Thoracic aorta (tissue), 2 donors: ENCODE results near the gene AKR1B1. TPM values are rescaled to one million over a fixed set of nuclear protein-coding genes. Genes with fewer than 3 reads are reported as not detected.

Source experiments
- ATAC-seq: fragments of 150-250 bp; one replicate; pipeline ENCODE4 v1.8.0; 2017; ENCODE audit warnings: low read depth; ENCODE audit not compliant: insufficient number of reproducible peaks, low FRiP score
- DNase-seq: peaks from one replicate; pipeline ENCODE4 v3.0.0-alpha.2; 2020; ENCODE audit warnings: low spot score
- H3K27ac ChIP-seq, 2 donors: fragments of 200-600 bp; sonication (generic); 1 replicate in 1 of 2; 2 replicates in 1 of 2; pipeline ENCODE4 v1.5.1; 2016; ENCODE audit warnings: mild to moderate bottlenecking in 2 of 2, moderate library complexity in 2 of 2
- H3K27me3 ChIP-seq: fragments of 200-600 bp; sonication (generic); replicated peaks from 2 replicates; pipeline ENCODE4 v1.6.0; 2016; ENCODE audit warnings: mild to moderate bottlenecking; ENCODE audit not compliant: insufficient read depth
- H3K36me3 ChIP-seq: fragments of 200-600 bp; sonication (generic); one replicate; pipeline ENCODE4 v1.5.1; 2016
- H3K4me1 ChIP-seq, 2 donors: fragments of 200-600 bp; sonication (generic); 1 replicate in 1 of 2; 2 replicates in 1 of 2; pipeline versions ENCODE4 v1.5.1 to v1.6.0; 2016; ENCODE audit warnings: low read depth in 2 of 2, mild to moderate bottlenecking in 1 of 2; ENCODE audit not compliant: control insufficient read depth in 1 of 2
- H3K4me3 ChIP-seq: fragments of 200-600 bp; sonication (generic); 2 replicates; pipeline ENCODE4 v1.5.1; 2016; ENCODE audit warnings: mild to moderate bottlenecking
- H3K9me3 ChIP-seq: fragments of 200-600 bp; sonication (generic); 2 replicates; pipeline ENCODE4 v1.5.1; 2016
- CTCF ChIP-seq: fragments of 200-600 bp; sonication (generic); IDR thresholded peaks from one replicate; pipeline ENCODE4 v1.5.1; 2019; ENCODE audit warnings: antibody characterized with exemption
- total RNA-seq, 2 donors: library from RNA; depleted of rRNA; stranded (reverse); fragments of >200 nt; gene quantifications; one replicate each; pipeline versions ENCODE4 v1.1.0 to v1.2.3, GENCODE V29; 2016

AKR1B1 gene
- total RNA-seq, 2 donors from 2014 or later, result 97.4 to 116 TPM

GRCh38 chr7:134438946-134439345 lies 20.0 kb downstream of the AKR1B1 start:
- Histone ChIP-seq H3K27ac (no peak overlapping the region), H3K36me3 (peaks cover 9% of the 10 kb centered on the region), H3K27me3 (no peaks in the 10 kb centered on the region), H3K4me1 (no peaks in the 10 kb centered on the region), H3K4me3 (no peak overlapping the region), H3K9me3 (no peaks in the 10 kb centered on the region)
- ATAC-seq, result no peak
- TF ChIP-seq CTCF, result no peak
- DNase-seq, result no peak

- Histone ChIP-seq H3K27ac (no peak overlapping the region), H3K9me3 (no peaks in the 10 kb centered on the region), H3K4me3 (no peak overlapping the region), H3K36me3 (no peaks in the 10 kb centered on the region), H3K27me3 (no peaks in the 10 kb centered on the region), H3K4me1 (peaks cover 0 to 8% of the 10 kb centered on the region in 2 donors)
- DNase-seq (no peak), ATAC-seq (no peak)
- no peak for TF ChIP-seq CTCF
Observed at GRCh38 chr7:134435161-134435920, 23.6 kb downstream of the AKR1B1 start.

GRCh38 chr7:134434701-134435100 lies 24.2 kb downstream of the AKR1B1 start:
- no peaks in the 10 kb centered on the region for H3K27me3 ChIP-seq
- H3K4me3 ChIP-seq, result no peak overlapping the region
- H3K9me3 ChIP-seq, result no peaks in the 10 kb centered on the region
- no peaks in the 10 kb centered on the region for H3K36me3 ChIP-seq
- ATAC-seq (no peak), DNase-seq (no peak)
- TF ChIP-seq CTCF, result no peak
- H3K4me1 ChIP-seq, result peaks cover 0 to 8% of the 10 kb centered on the region in 2 donors
- no peak overlapping the region for H3K27ac ChIP-seq

- no peak for ATAC-seq
- Histone ChIP-seq H3K27me3 (no peaks in the 10 kb centered on the region), H3K4me1 (peaks cover 0 to 8% of the 10 kb centered on the region in 2 donors), H3K27ac (peak overlapping the region in 1 of 2 donors; percentile 83), H3K4me3 (no peak overlapping the region), H3K36me3 (no peaks in the 10 kb centered on the region), H3K9me3 (no peaks in the 10 kb centered on the region)
- no peak for DNase-seq
- TF ChIP-seq CTCF, result no peak
Observed at GRCh38 chr7:134433430-134433829, 25.5 kb downstream of the AKR1B1 start.

GRCh38 chr7:134432296-134433152 lies 26.4 kb downstream of the AKR1B1 start:
- H3K36me3 ChIP-seq, result no peaks in the 10 kb centered on the region
- DNase-seq (peak; percentile 57), ATAC-seq (peak; percentile 99)
- peak overlapping the region; percentile 75 for H3K4me3 ChIP-seq
- no peaks in the 10 kb centered on the region for H3K9me3 ChIP-seq
- H3K27me3 ChIP-seq, result no peaks in the 10 kb centered on the region
- peak overlapping the region; percentile 49 to 83 for H3K27ac ChIP-seq
- H3K4me1 ChIP-seq, result peaks cover 0 to 8% of the 10 kb centered on the region in 2 donors
- TF ChIP-seq CTCF, result peak; percentile 76
